NOMO-1 treated with DMSO at 0.1 percent for 48 hours (cell line): ENCODE data around the gene SPR.

ENCODE experiments used
- DNase-seq: peaks from one replicate; lab custom pipeline; 2025; ENCODE audit not compliant: unreplicated experiment; lab: John Stamatoyannopoulos, UW

Gene SPR

GRCh38 chr2:72887032-72887739, at the start of gene SPR:
Gene SPR, plus strand, starts transcription at chr2:72887408. Its CDS starts 25 bp downstream, at chr2:72887433.
- DNase-seq = peak; percentile 37

- no peak for DNase-seq
Observed at GRCh38 chr2:72840066-72840465, 47.1 kb upstream of the SPR start.

- DNase-seq = no peak
Observed at GRCh38 chr2:72841462-72842125, 45.6 kb upstream of the SPR start.

- DNase-seq = no peak
Observed at GRCh38 chr2:72843301-72843700, 43.9 kb upstream of the SPR start.

GRCh38 chr2:72846171-72847095, 40.8 kb upstream of the SPR start:
- peak; percentile 42 for DNase-seq

GRCh38 chr2:72847534-72848315, 39.5 kb upstream of the SPR start:
- DNase-seq = peak; percentile 8

- DNase-seq = no peak
Observed at GRCh38 chr2:72848436-72849137, 38.6 kb upstream of the SPR start.

- no peak for DNase-seq
Observed at GRCh38 chr2:72849138-72849462, 38.1 kb upstream of the SPR start.

- DNase-seq = no peak
Observed at GRCh38 chr2:72851333-72851732, 35.9 kb upstream of the SPR start.

GRCh38 chr2:72859831-72860262, 27.4 kb upstream of the SPR start:
- peak; percentile 5 for DNase-seq

- DNase-seq = peak; percentile 66
Observed at GRCh38 chr2:72862239-72862988, 24.8 kb upstream of the SPR start.

- DNase-seq = no peak
Observed at GRCh38 chr2:72863046-72863445, 24.2 kb upstream of the SPR start.

GRCh38 chr2:72864500-72864899, 22.7 kb upstream of the SPR start:
- no peak for DNase-seq

GRCh38 chr2:72871060-72871459, 16.1 kb upstream of the SPR start:
- no peak for DNase-seq

GRCh38 chr2:72871880-72872279, 15.3 kb upstream of the SPR start:
- no peak for DNase-seq

- peak; percentile 15 for DNase-seq
Observed at GRCh38 chr2:72883356-72883962, 3.7 kb upstream of the SPR start.

- no peak for DNase-seq
Observed at GRCh38 chr2:72886505-72887031, 640 bp upstream of the SPR start.

- DNase-seq = peak; percentile 32
Observed at GRCh38 chr2:72887740-72888437, 681 bp downstream of the SPR start.
